Measurements from ENCODE around the gene PRDM16. TPM values are rescaled to one million over a fixed set of nuclear protein-coding genes. Genes with fewer than 3 reads are reported as not detected.

PRDM16 gene
- total RNA-seq, 2 donors from 2014 or later = 0.25 TPM; not detected in 1

GRCh38 chr1:3409366-3410141, 340.6 kb downstream of the PRDM16 start:
- ATAC-seq = no peak
- Mint-ChIP-seq H3K36me3 (no peaks in the 10 kb centered on the region), H3K9me3 (no peaks in the 10 kb centered on the region), H3K27ac (no peak overlapping the region)
- DNase-seq (ENCODE audit: low spot score in 2 of 2) = no peak

GRCh38 chr1:3410142-3410925, 341.3 kb downstream of the PRDM16 start:
- Mint-ChIP-seq H3K9me3 (no peaks in the 10 kb centered on the region), H3K27ac (no peak overlapping the region), H3K36me3 (no peaks in the 10 kb centered on the region)
- no peak for DNase-seq (ENCODE audit: low spot score in 2 of 2)
- ATAC-seq = no peak

- DNase-seq (ENCODE audit: low spot score in 2 of 2) = no peak
- Mint-ChIP-seq H3K27ac (no peak overlapping the region), H3K9me3 (peaks cover 0 to 4% of the 10 kb centered on the region in 2 donors), H3K36me3 (peaks cover 2 to 3% of the 10 kb centered on the region in 2 donors)
- no peak for ATAC-seq
Measured at GRCh38 chr1:3411806-3412205, 342.8 kb downstream of the PRDM16 start.

- H3K9me3 Mint-ChIP-seq = peaks cover 0 to 6% of the 10 kb centered on the region in 2 donors
- DNase-seq (ENCODE audit: low spot score in 2 of 2) (no peak), ATAC-seq (no peak)
- peaks cover 5 to 7% of the 10 kb centered on the region in 2 donors for H3K36me3 Mint-ChIP-seq
- no peak overlapping the region for H3K27ac Mint-ChIP-seq
Measured at GRCh38 chr1:3412376-3412775, 343.4 kb downstream of the PRDM16 start.

- ATAC-seq (no peak), DNase-seq (ENCODE audit: low spot score in 2 of 2) (no peak)
- peaks cover 5 to 7% of the 10 kb centered on the region in 2 donors for H3K36me3 Mint-ChIP-seq
- peaks cover 0 to 6% of the 10 kb centered on the region in 2 donors for H3K9me3 Mint-ChIP-seq
- no peak overlapping the region for H3K27ac Mint-ChIP-seq
Measured at GRCh38 chr1:3413975-3414710, 345.1 kb downstream of the PRDM16 start.

- Mint-ChIP-seq H3K36me3 (peaks cover 5 to 7% of the 10 kb centered on the region in 2 donors), H3K9me3 (peaks cover 0 to 6% of the 10 kb centered on the region in 2 donors), H3K27ac (no peak overlapping the region)
- DNase-seq (ENCODE audit: low spot score in 2 of 2) (no peak), ATAC-seq (no peak)
Measured at GRCh38 chr1:3415260-3416090, 346.5 kb downstream of the PRDM16 start.

- Mint-ChIP-seq H3K27ac (no peak overlapping the region), H3K36me3 (peaks cover 5 to 7% of the 10 kb centered on the region in 2 donors), H3K9me3 (peaks cover 0 to 6% of the 10 kb centered on the region in 2 donors)
- ATAC-seq (no peak), DNase-seq (ENCODE audit: low spot score in 2 of 2) (no peak)
Measured at GRCh38 chr1:3417082-3417739, 348.2 kb downstream of the PRDM16 start.

GRCh38 chr1:3417934-3418333, 348.9 kb downstream of the PRDM16 start:
- DNase-seq (ENCODE audit: low spot score in 2 of 2) (no peak), ATAC-seq (no peak)
- Mint-ChIP-seq H3K9me3 (peaks cover 0 to 6% of the 10 kb centered on the region in 2 donors), H3K27ac (no peak overlapping the region), H3K36me3 (peaks cover 5 to 7% of the 10 kb centered on the region in 2 donors)

GRCh38 chr1:3418600-3418999, 349.6 kb downstream of the PRDM16 start:
- ATAC-seq = no peak
- Mint-ChIP-seq H3K27ac (no peak overlapping the region), H3K36me3 (peaks cover 5 to 7% of the 10 kb centered on the region in 2 donors), H3K9me3 (peaks cover 0 to 6% of the 10 kb centered on the region in 2 donors)
- DNase-seq (ENCODE audit: low spot score in 2 of 2) = no peak

GRCh38 chr1:3419415-3420204, 350.6 kb downstream of the PRDM16 start:
- H3K36me3 Mint-ChIP-seq = peaks cover 5 to 7% of the 10 kb centered on the region in 2 donors
- peaks cover 0 to 6% of the 10 kb centered on the region in 2 donors for H3K9me3 Mint-ChIP-seq
- no peak overlapping the region for H3K27ac Mint-ChIP-seq
- no peak for ATAC-seq
- DNase-seq (ENCODE audit: low spot score in 2 of 2) = no peak

- ATAC-seq (no peak), DNase-seq (ENCODE audit: low spot score in 2 of 2) (no peak)
- Mint-ChIP-seq H3K27ac (no peak overlapping the region), H3K9me3 (peaks cover 0 to 6% of the 10 kb centered on the region in 2 donors), H3K36me3 (peaks cover 5 to 7% of the 10 kb centered on the region in 2 donors)
Measured at GRCh38 chr1:3420218-3420951, 351.4 kb downstream of the PRDM16 start.

- ATAC-seq = no peak
- H3K36me3 Mint-ChIP-seq = no peaks in the 10 kb centered on the region
- H3K27ac Mint-ChIP-seq = no peak overlapping the region
- DNase-seq (ENCODE audit: low spot score in 2 of 2) = no peak
- no peaks in the 10 kb centered on the region for H3K9me3 Mint-ChIP-seq
Measured at GRCh38 chr1:3422638-3423037, 353.6 kb downstream of the PRDM16 start.

- no peaks in the 10 kb centered on the region for H3K36me3 Mint-ChIP-seq
- no peaks in the 10 kb centered on the region for H3K9me3 Mint-ChIP-seq
- H3K27ac Mint-ChIP-seq = no peak overlapping the region
- DNase-seq (ENCODE audit: low spot score in 2 of 2) (no peak), ATAC-seq (no peak)
Measured at GRCh38 chr1:3423245-3423829, 354.3 kb downstream of the PRDM16 start.

GRCh38 chr1:3423896-3424611, 355.1 kb downstream of the PRDM16 start:
- H3K27ac Mint-ChIP-seq = no peak overlapping the region
- no peak for DNase-seq (ENCODE audit: low spot score in 2 of 2)
- peak in 1 of 2 donors; percentile 11 for ATAC-seq
- no peaks in the 10 kb centered on the region for H3K36me3 Mint-ChIP-seq
- no peaks in the 10 kb centered on the region for H3K9me3 Mint-ChIP-seq

Measured in activated naive CD4-positive, alpha-beta T cell treated with anti-CD3 and anti-CD28 coated beads, Interleukin-2, amount 50 U/mL, for 72 hours (primary cell).